NCI-H2196 treated with DMSO at 0.1 percent for 48 hours (cell line): ENCODE data around the gene CPB2.

Experiments
- DNase-seq: peaks from one replicate; lab custom pipeline; 2025; ENCODE audit not compliant: unreplicated experiment; lab: John Stamatoyannopoulos, UW

The CPB2 gene

GRCh38 chr13:46127358-46128023 lies 22.7 kb upstream of the CPB2 start:
- no peak for DNase-seq

- DNase-seq, result peak; percentile 5
These were observed 21.9 kb upstream of the CPB2 start for GRCh38 chr13:46126552-46127357.

- no peak for DNase-seq
These were observed 21.2 kb upstream of the CPB2 start for GRCh38 chr13:46126056-46126455.

- no peak for DNase-seq
These were observed 20.4 kb upstream of the CPB2 start for GRCh38 chr13:46124967-46125933.

- no peak for DNase-seq
These were observed 19.7 kb upstream of the CPB2 start for GRCh38 chr13:46124531-46124966.

GRCh38 chr13:46122304-46122703 lies 17.5 kb upstream of the CPB2 start:
- DNase-seq, result no peak

- no peak for DNase-seq
These were observed 16.8 kb upstream of the CPB2 start for GRCh38 chr13:46121597-46122163.

- no peak for DNase-seq
These were observed 16.2 kb upstream of the CPB2 start for GRCh38 chr13:46121033-46121432.

GRCh38 chr13:46119883-46120614 lies 15.2 kb upstream of the CPB2 start:
- DNase-seq, result peak; percentile 13

GRCh38 chr13:46116653-46117502 lies 12.0 kb upstream of the CPB2 start:
- no peak for DNase-seq

GRCh38 chr13:46114613-46115012 lies 9.8 kb upstream of the CPB2 start:
- no peak for DNase-seq

- no peak for DNase-seq
These were observed 8.8 kb upstream of the CPB2 start for GRCh38 chr13:46113596-46113995.

- DNase-seq, result no peak
These were observed 6.3 kb upstream of the CPB2 start for GRCh38 chr13:46111151-46111550.

- no peak for DNase-seq
These were observed 4.6 kb upstream of the CPB2 start for GRCh38 chr13:46109451-46109850.

- DNase-seq, result no peak
These were observed 2.1 kb upstream of the CPB2 start for GRCh38 chr13:46106839-46107371.

- no peak for DNase-seq
These were observed 1.8 kb downstream of the CPB2 start for GRCh38 chr13:46103037-46103436.

GRCh38 chr13:46102255-46102605 lies 2.6 kb downstream of the CPB2 start:
- DNase-seq, result no peak

- DNase-seq, result no peak
These were observed 3.2 kb downstream of the CPB2 start for GRCh38 chr13:46101484-46102254.

- no peak for DNase-seq
These were observed 3.8 kb downstream of the CPB2 start for GRCh38 chr13:46101002-46101401.
